Erythroblast (primary cell): ENCODE results near the gene TAOK3.

Experiments used
- GATA1 ChIP-seq: IDR thresholded peaks from 2 replicates; pipeline ENCODE4 v1.6.1; 2011; ENCODE audit warnings: low read depth, mild to moderate bottlenecking, control low read depth, low read length, moderate library complexity
- POLR2A ChIP-seq: IDR thresholded peaks from 2 replicates; pipeline ENCODE4 v1.6.1; 2011; ENCODE audit warnings: mild to moderate bottlenecking, low read length

GRCh38 chr12:118337194-118337838 is 35.4 kb downstream of the TAOK3 start:
- TF ChIP-seq POLR2A = no peak
- TF ChIP-seq GATA1 = no peak
